HG03159 (cell line): ENCODE data around the gene HBA1.
"Not testable (repeated sequence)": the region's sequence is repeated elsewhere in the genome, so short reads cannot be mapped to it uniquely, and the experiment has no call there.

Source experiments
- ATAC-seq: cut with Tn5 transposase; IDR thresholded peaks from one replicate; pipeline ENCODE4 v1.9.1; 2021; ENCODE audit warnings: mild to moderate bottlenecking, moderate library complexity; ENCODE audit not compliant: unreplicated experiment

HBA1 gene

DNA sequence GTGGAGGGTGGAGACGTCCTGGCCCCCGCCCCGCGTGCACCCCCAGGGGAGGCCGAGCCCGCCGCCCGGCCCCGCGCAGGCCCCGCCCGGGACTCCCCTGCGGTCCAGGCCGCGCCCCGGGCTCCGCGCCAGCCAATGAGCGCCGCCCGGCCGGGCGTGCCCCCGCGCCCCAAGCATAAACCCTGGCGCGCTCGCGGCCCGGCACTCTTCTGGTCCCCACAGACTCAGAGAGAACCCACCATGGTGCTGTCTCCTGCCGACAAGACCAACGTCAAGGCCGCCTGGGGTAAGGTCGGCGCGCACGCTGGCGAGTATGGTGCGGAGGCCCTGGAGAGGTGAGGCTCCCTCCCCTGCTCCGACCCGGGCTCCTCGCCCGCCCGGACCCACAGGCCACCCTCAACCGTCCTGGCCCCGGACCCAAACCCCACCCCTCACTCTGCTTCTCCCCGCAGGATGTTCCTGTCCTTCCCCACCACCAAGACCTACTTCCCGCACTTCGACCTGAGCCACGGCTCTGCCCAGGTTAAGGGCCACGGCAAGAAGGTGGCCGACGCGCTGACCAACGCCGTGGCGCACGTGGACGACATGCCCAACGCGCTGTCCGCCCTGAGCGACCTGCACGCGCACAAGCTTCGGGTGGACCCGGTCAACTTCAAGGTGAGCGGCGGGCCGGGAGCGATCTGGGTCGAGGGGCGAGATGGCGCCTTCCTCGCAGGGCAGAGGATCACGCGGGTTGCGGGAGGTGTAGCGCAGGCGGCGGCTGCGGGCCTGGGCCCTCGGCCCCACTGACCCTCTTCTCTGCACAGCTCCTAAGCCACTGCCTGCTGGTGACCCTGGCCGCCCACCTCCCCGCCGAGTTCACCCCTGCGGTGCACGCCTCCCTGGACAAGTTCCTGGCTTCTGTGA lies at the start of gene HBA1:
TSS of gene HBA1 (plus strand) at position 204 of the 906 bp plus-strand sequence. CDS start at position 241, 37 bp downstream.
- ATAC-seq: not testable (repeated sequence)

GRCh38 chr16:129075-129474 lies 47.4 kb upstream of the HBA1 start:
- no peak for ATAC-seq

GRCh38 chr16:130533-131173 lies 45.8 kb upstream of the HBA1 start:
- ATAC-seq: no peak

DNA sequence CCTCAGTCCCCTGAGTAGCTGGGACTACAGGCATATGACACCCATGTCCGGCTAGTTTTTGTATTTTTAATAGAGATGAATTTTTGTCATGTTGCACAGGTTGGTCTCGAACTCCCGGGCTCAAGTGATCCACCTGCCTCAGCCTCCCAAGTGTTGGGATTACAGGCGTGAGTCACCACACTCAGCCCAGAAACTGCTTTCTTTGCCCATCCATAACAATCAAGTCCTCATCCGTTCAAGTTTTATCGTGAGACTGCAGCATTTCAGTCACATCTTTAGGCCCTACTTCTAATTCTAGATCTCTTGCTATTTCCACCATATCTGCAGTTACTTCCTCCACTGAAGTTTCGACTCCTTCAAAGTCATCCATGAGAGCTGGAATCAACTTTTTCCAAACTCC lies 44.4 kb upstream of the HBA1 start:
- ATAC-seq: no peak

DNA sequence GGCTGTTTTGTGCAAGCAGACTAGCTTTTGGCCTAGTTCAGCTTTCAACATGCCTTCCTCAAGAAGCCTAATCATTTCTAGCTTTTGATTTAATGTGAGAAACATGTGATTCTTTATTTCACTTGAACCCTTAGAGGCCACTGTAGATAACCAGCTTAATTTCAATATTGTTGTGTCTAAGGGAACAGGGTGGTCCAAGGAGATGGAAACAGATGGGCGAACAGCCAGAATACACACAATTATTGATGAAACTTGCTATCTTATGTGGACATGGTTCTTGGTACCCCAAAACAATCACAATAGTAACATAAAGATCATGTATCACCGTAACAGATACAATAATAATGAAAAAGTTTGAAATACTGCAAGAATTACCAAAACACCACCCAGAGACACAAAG lies 42.8 kb upstream of the HBA1 start:
- no peak for ATAC-seq

DNA sequence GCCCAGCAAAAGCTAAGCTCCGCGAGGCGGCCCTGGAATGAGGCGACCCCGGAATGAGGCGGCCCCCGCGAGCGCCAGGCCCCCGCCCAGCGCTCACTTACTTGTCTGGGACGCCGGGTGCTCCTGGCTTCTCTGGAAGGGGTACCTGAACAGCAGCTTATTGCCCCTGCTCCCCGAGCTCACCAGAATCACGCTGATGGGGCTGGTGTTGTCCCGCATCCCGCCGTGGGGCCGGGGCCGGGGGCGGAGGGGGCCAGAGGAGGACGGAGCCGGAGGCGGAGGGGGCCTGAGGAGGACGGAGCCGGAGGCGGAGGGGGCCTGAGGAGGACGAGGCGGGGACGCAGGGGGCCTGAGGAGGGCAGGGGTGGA lies 38.4 kb upstream of the HBA1 start:
- ATAC-seq: no peak

DNA sequence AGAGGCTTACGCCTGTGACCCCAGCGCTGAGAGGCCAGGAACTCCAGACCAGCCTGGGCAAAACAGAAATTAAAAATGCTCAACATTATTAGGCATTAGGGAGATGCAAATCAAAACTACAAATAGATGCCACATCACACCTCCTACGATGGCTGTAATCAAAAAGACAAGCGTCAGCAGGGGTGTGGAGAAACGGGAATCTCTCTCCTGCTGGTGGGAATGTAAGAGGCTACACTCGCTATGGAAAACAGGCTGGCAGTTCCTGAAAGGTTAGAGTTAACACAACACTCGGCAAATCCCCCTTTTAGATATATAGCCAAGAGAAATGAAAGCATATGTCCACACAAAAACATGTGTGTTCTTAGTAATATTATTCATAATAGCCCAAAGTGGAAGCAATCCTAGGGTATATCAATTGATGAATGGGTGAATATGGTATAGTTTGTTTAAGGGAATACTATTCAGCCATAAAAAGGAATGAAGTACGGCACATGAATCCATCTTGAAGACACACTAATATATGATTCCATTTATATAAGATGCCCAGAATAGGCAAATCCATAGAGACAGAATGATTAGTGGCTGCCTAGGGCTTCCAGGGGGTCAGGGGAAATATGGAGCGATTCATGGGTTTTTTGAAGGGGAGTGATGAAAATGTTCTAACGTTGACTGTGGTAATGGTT lies 36.2 kb upstream of the HBA1 start:
- no peak for ATAC-seq

DNA sequence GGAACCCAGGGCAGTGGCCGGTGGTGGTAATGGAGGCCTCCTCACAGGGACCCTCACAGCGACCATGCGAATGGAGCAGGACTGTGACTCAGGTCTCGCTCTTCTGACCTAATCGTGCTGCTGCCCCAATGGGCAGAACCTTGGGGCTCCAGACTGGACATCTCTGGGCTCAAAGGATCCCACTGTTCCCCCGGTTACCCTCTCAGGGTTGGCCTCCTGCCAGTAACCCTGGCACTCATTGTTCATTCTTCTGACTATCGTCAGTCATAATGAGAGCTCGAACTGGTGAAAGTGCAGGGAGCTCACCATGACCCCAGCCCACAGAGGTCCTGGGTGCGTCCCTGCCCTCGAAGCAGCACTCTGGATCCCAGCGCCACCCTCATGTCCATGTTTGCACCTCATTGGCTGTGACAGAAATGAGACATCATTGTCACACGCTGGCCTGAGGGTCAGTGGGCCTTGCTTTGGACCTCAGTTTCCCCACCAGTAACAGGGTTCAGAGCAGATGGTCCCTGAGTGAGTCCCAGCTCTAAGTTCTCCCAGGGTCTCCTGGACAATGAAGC lies 34.0 kb upstream of the HBA1 start:
- no peak for ATAC-seq

DNA sequence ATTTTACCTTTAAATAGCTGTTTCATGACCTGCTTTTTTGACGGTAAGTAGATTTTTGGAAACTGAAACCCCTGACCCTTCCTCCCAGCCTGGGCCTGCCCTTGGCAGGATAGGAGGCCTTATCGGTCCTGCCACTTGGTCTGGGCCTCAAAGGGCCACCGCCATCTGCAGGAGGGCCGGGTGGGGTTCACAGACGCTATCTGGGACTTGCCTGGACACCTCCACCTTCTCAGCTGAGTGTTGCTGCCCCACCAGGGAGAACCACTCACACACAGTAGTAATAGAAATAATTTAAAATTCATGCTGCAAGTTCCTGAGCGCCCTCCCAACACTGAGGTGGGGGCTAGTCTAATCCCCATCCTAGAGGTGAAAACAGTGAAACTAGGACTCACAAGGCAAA lies 33.4 kb upstream of the HBA1 start:
- no peak for ATAC-seq

DNA sequence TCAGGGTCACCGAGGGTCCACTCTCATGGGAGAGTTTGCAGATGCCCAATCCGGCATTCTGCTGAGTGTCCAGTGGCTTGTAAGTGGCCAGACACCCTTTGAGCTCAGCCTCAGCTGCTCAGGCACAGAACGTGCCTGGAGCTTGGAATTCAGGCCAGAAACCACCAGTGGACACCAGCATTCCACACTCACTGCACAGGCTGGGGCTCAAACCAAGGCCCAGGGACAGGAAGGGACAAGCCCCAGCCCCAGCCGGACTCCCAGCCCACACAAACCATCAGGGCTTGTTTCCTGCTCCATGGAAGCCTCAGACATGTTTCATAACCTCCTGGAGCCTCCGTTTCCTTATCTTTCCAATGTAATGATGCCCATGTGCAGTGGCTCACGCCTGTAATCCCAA lies 33.0 kb upstream of the HBA1 start:
- no peak for ATAC-seq

DNA sequence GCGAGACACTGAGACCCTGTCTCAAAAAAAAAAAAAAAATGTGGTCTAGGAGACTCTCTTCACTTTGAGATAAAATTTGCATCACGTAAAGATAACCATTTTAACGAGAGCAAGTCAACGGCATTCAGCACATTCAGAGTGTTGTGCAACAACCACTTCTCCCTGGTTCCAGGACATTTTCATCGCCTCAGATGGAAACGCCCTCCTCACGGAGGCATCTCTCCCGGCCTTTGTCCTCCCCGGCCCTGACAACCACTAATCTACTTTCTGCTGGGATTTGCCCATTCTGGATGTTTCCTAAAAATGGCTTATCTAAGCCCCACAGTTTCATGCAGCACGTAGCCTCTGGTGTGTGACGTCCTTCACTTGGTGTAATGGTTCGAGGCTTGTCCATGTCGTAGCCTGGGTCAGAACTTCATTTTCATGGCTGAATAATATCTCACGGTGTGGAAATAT lies 31.7 kb upstream of the HBA1 start:
- no peak for ATAC-seq

DNA sequence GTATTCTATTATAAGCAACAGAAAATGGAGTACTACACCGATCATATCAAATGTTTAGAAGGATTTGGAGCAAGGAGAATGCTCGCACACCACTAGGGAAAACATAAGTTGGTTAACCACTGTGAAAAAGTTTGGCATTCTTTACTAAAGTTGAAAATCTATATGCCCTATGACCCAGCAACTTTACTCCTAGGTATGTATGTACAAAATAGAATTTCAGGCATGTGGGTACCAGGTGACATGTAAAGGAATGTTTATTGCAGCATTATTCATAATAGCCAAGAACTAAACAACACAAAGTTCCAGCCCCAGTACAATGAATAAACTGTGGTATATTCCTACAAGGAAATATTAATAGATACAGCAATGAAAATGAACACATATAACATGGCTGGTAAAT lies 29.8 kb upstream of the HBA1 start:
- ATAC-seq: no peak

DNA sequence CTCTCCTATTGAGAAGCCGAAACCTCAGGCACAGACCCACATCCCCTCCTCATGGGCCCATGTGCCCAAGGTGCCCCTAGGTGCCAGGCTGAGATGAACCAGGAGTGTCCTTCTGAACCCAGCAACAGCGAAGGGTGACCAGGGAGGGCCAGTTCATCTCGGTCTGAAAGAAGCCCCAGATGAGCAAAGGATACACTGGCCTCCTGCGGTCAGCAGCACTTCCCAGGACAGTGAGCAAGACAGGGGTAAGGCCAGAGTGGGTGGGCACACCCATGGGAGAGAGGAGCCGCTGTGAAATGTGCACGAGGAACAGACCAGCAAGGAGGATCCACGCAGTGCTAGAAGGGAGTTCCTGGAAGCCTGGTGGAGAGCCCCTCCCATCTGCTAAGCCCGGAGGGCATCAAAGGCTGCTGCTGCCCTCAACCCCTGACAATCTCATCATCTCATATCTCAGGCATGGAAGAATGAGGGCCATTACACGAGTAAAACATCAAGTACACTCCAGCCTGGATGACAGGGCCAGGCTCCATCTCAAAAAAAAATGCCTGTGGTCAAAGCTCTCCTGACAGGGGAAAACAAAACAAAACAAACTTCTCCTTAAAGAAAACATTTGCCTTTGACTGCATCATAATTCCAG lies 27.3 kb upstream of the HBA1 start:
- no peak for ATAC-seq

GRCh38 chr16:152141-153128 lies 24.0 kb upstream of the HBA1 start, which contains the start of gene HBZ:
Gene HBZ (plus strand): TSS chr16:152644. CDS start chr16:152910, 266 bp downstream.
- ATAC-seq: no peak

DNA sequence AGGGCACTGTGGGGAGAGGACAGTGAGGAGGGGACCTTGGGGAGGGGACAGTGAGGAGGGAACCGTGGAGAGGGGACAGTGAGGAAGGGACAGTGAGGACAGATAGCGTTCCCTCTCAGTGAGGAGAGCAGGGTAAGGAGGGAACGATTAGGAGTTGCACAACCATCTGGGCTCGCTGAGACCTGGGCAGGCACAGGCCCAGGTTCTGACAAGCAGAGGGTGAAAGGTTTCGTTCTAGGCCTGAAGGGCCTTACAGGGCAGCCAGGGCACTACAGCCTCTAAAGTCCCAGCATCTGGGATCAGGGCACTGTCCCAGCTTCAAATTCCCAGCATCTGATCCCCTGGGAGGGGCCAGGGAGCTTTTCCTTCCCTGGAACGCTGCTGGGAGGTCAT lies 23.4 kb upstream of the HBA1 start:
- not testable (repeated sequence) for ATAC-seq

- ATAC-seq: not testable (repeated sequence)
Observed at GRCh38 chr16:153550-154216, 22.8 kb upstream of the HBA1 start.

- ATAC-seq: no peak
Observed at GRCh38 chr16:154217-155030, 22.1 kb upstream of the HBA1 start.

DNA sequence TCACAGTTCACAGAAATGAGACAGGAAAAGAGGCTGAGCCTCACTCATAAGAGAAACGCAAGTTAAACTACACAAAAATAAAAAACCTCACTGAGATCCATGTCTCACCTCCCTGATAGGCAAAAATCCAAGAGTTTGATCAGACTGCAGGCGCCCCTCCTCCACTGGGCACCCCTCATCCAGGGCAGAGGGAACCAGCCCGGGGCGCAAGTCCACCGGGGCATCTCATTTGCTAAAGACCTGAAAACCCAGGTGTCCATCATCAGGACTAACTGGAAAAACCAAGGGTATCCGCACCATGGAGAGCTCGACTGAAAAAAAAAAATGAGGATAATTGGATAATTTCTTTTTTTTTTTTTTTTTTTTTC lies 21.5 kb upstream of the HBA1 start:
- ATAC-seq: no peak
